Measurements from ENCODE around the gene RIPOR2.

- TF ChIP-seq, protein P1, sequence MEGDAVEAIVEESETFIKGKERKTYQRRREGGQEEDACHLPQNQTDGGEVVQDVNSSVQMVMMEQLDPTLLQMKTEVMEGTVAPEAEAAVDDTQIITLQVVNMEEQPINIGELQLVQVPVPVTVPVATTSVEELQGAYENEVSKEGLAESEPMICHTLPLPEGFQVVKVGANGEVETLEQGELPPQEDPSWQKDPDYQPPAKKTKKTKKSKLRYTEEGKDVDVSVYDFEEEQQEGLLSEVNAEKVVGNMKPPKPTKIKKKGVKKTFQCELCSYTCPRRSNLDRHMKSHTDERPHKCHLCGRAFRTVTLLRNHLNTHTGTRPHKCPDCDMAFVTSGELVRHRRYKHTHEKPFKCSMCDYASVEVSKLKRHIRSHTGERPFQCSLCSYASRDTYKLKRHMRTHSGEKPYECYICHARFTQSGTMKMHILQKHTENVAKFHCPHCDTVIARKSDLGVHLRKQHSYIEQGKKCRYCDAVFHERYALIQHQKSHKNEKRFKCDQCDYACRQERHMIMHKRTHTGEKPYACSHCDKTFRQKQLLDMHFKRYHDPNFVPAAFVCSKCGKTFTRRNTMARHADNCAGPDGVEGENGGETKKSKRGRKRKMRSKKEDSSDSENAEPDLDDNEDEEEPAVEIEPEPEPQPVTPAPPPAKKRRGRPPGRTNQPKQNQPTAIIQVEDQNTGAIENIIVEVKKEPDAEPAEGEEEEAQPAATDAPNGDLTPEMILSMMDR (conservative IDR thresholded peaks at IDR 0.05 in 1 of 2, IDR thresholded peaks at IDR 0.05 in 1 of 2; ENCODE audit: extremely low read depth in 1 of 2, insufficient read depth in 1 of 2, low read depth in 1 of 2, low read length in 2 of 2): no peak
- TF ChIP-seq EZH2 (IDR thresholded peaks at IDR 0.05; ENCODE audit: borderline replicate concordance, low read length): no peak
These were observed 84.7 kb downstream of the RIPOR2 start for GRCh38 chr6:24851086-24851485.

All from mammary epithelial cell (primary cell).